AG04450 (cell line): Measurements from ENCODE around the gene CAPN11. TPM values are rescaled to one million over a fixed set of nuclear protein-coding genes. Genes with fewer than 3 reads are reported as not detected.

ENCODE experiments used
- CTCF ChIA-PET: fragments of 300-600, 350-600 bp; formaldehyde crosslinking; extraction: SDS; loops from one replicate; lab custom pipeline; 2022; ENCODE audit warnings: antibody characterized with exemption, inconsistent platforms; lab: Charles Lee
- POLR2A ChIA-PET: fragments of 350-600 bp; formaldehyde crosslinking; extraction: SDS; loops from one replicate; lab custom pipeline; 2021; ENCODE audit warnings: antibody characterized with exemption, inconsistent platforms; lab: Yijun Ruan, JAX
- DNase-seq: peaks from one replicate; pipeline ENCODE4 v3.0.0-alpha.2; 2011; ENCODE audit warnings: low read depth, low spot score
- H3K27ac ChIP-seq: one replicate; pipeline ENCODE4 v1.5.1; 2012; ENCODE audit warnings: low read depth, low read length, control low read depth
- H3K27me3 ChIP-seq: one replicate; pipeline ENCODE4 v1.6.0; 2012; ENCODE audit warnings: low read length; ENCODE audit not compliant: control insufficient read depth, insufficient read depth
- H3K4me3 ChIP-seq: 2 replicates; pipeline ENCODE4 v1.5.1; 2011; ENCODE audit warnings: mild to moderate bottlenecking, low read depth, low read length, control low read depth
- H3K9me3 ChIP-seq: 2 replicates; pipeline ENCODE4 v1.5.1; 2012; ENCODE audit warnings: low read length; ENCODE audit not compliant: control insufficient read depth, insufficient read depth
- polyA plus RNA-seq: library from polyadenylated mRNA; depleted of rRNA; stranded (reverse); fragments of >200 nt; gene quantifications from 2 replicates; pipeline ENCODE4 v1.2.3, GENCODE V29; 2011
- TF ChIP-seq, protein P1 (sequence below): IDR thresholded peaks from 2 replicates; pipeline ENCODE4 v1.5.1; 2011; ENCODE audit warnings: low read depth, low read length, control low read depth, inconsistent platforms

CAPN11 gene
- polyA plus RNA-seq, 1 experiment: 0.04 TPM

DNA sequence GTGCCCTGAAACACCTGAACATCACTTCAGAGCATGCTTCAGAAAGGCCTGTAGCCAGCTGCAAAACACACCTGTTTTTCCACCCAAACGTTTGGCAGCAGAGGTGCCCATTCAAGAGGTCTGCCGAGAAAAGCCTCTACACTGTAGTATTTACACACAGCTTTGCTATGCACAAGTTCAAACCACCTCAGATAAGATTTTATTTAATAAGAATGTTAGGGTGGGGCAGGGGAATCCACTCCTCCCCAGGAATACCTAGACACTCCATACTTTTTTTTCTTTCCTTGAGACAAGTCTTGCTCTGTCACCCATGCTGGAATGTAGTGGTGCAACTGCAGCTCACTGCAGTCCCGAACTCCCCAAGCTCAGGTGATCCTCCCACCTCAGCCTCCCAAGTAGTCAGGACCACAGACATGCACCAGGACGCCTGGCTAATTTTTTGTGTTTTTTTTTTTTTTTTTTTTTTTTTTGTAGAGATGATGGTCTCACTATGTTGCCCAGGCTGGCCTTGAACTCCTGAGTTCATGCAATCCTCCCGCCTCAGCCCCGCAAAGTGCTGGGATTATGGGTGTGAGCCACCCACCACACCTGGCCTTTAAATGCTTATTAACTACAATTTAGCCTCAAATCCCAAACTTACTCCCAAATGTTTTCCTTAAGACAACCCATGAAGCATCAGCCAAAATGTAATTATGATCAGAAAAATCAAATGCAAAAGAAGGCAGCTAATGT lies 41.1 kb upstream of the CAPN11 start:
- TF ChIP-seq, protein P1, sequence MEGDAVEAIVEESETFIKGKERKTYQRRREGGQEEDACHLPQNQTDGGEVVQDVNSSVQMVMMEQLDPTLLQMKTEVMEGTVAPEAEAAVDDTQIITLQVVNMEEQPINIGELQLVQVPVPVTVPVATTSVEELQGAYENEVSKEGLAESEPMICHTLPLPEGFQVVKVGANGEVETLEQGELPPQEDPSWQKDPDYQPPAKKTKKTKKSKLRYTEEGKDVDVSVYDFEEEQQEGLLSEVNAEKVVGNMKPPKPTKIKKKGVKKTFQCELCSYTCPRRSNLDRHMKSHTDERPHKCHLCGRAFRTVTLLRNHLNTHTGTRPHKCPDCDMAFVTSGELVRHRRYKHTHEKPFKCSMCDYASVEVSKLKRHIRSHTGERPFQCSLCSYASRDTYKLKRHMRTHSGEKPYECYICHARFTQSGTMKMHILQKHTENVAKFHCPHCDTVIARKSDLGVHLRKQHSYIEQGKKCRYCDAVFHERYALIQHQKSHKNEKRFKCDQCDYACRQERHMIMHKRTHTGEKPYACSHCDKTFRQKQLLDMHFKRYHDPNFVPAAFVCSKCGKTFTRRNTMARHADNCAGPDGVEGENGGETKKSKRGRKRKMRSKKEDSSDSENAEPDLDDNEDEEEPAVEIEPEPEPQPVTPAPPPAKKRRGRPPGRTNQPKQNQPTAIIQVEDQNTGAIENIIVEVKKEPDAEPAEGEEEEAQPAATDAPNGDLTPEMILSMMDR: no peak
- POLR2A ChIA-PET: interaction anchor here (2.4 kb wide), 1 partner anchor 129 kb away, joined by 8 read pairs; the partner anchor contains the start of gene HSP90AB1
- DNase-seq: no peak
- H3K27ac ChIP-seq: peak overlapping the region; percentile 95
- no peaks in the 10 kb centered on the region for H3K27me3 ChIP-seq
- CTCF ChIA-PET: interaction anchor here (1.0 to 1.6 kb wide), 4 partner anchors 8 to 21 kb away, joined by 3 to 4 read pairs (median 4); no protein-coding TSS in a partner anchor
- H3K4me3 ChIP-seq: no peak overlapping the region
- no peaks in the 10 kb centered on the region for H3K9me3 ChIP-seq

DNA sequence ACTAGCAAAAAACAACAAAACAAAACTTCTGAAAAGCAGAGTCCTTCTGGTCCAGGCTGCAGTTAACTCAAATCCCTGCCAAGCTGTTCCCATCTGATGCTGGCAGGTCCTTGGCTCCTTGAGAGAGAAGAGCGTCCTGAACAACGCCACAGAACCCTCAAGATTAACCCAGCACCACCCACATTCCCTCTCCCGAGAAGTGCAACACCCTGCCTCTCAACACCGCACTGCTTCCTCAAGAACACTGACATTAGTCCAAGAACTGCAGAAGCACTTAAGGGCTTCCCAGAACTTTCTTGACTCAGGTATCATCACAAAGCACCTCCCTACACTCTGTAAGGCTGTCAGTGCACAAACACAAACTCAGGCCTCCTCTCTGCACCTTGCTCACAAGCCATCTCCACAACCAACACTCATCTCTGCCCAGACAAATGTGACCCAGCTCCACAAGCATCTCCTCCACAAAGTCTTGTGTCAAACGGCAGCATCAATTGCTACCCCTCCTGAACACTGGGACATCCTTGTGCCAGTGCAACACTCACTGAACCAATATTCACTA lies 38.8 kb upstream of the CAPN11 start:
- ChIA-PET POLR2A (no interaction called here), CTCF (no interaction called here)
- TF ChIP-seq, protein P1: no peak
- Histone ChIP-seq H3K27ac (no peak overlapping the region), H3K27me3 (no peaks in the 10 kb centered on the region), H3K4me3 (no peak overlapping the region), H3K9me3 (no peaks in the 10 kb centered on the region)
- DNase-seq: no peak

DNA sequence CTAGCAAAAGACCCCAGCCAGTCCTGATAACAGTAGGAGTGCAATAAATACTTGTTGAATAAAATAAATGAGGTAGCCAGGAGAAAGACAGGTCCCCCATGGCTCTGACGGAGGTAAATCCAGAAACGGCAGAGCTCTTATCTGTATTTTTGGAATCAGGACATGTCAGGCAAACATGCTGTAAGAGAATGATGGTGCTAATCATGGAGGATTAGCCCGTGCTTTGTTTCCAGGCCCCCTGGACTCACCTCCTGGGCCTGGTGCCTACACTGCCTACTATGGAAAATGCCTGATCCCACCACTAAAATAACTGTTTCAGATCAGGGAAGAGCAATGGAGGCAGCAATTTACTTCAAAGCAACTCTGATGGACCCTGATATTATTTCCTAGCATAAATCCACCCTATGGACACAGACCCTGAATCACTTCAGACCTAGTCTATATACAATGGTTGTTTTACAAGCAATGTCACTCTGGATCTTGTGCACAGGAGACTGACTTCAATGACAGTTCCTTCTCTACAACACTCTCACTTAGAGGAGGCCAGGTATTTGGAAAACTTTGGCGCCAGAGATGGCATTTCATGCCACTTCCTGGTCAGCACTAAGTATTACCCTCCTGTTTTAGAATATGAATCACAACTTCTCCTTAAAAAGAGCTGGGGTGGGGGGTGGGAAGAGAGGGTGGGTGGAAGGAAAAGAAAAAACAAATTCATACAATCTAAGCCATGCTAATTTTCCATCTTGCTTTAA lies 37.8 kb upstream of the CAPN11 start:
- POLR2A ChIA-PET: no interaction called here

DNA sequence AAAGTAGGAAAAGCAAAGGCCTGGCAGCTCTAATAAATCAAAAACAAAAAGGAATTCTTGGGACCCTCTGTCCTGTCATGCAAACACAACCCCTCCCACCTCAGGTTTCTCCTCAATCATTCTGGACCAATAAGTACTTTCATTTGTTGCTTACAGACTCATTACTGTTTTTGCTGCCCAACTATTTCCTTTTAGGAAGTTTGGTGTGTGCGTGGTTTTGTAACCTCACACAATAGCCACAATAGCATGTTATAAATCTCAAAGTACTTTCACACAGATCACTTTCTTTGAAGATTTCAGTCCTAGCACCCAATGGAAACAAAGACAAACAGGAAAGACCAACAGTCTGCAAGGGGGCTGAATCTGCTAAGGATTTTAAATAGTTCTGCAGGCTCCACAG lies 35.8 kb upstream of the CAPN11 start:
- ChIA-PET POLR2A (no interaction called here), CTCF (interaction anchor here (1.0 kb wide), 1 partner anchor 190 kb away, joined by 3 read pairs; the partner anchor contains the start of gene AARS2)
- no peak for DNase-seq
- Histone ChIP-seq H3K9me3 (no peaks in the 10 kb centered on the region; the same call in 1 of the 2 replicates), H3K27ac (no peak overlapping the region), H3K27me3 (no peaks in the 10 kb centered on the region), H3K4me3 (no peak overlapping the region)
- TF ChIP-seq, protein P1: no peak

More for the DNA sequence above, 37.8 kb upstream of the CAPN11 start:
- Histone ChIP-seq H3K9me3 (no peaks in the 10 kb centered on the region), H3K4me3 (no peak overlapping the region), H3K27ac (no peak overlapping the region), H3K27me3 (no peaks in the 10 kb centered on the region)
- no peak for DNase-seq
- TF ChIP-seq, protein P1: no peak
- CTCF ChIA-PET: interaction anchor here (0.7 to 1.2 kb wide), 2 partner anchors 11 to 16 kb away, joined by 4 read pairs; no protein-coding TSS in a partner anchor
